HL-60 (cell line): ENCODE results near the gene FOXP3.

Source experiments
- CTCF ChIP-seq: IDR thresholded peaks from one replicate; pipeline ENCODE4 v1.5.1; 2011; ENCODE audit warnings: low read length, control low read depth, inconsistent platforms; ENCODE audit not compliant: insufficient read depth
- REST ChIP-seq: IDR thresholded peaks from 2 replicates; pipeline ENCODE4 v1.6.1; 2012; ENCODE audit warnings: low read depth; ENCODE audit not compliant: insufficient replicate concordance
- SPI1 ChIP-seq: IDR thresholded peaks from 2 replicates; pipeline ENCODE4 v1.6.1; 2012; ENCODE audit warnings: low read depth, mild to moderate bottlenecking, borderline replicate concordance

- TF ChIP-seq CTCF (no peak), SPI1 (no peak), REST (no peak)
Measured at GRCh38 chrX:49247916-49248811, 16.3 kb downstream of the FOXP3 start.
